WERI-Rb-1 (cell line): Measurements from ENCODE around the gene CGRRF1.

Experiments used
- DNase-seq: peaks from one replicate; pipeline ENCODE4 v3.0.0-alpha.2; 2020
- H3K27ac ChIP-seq: fragments of 250-450 bp; sonication (Bioruptor Pico); 2 replicates; pipeline ENCODE4 v1.5.1; 2020; ENCODE audit warnings: mild to moderate bottlenecking, moderate library complexity
- H3K27me3 ChIP-seq: fragments of 250-450 bp; sonication (Bioruptor Pico); 2 replicates; pipeline ENCODE4 v1.5.1; 2021; ENCODE audit warnings: mild to moderate bottlenecking, low read depth, moderate library complexity; ENCODE audit not compliant: insufficient read depth, severe bottlenecking
- H3K36me3 ChIP-seq: fragments of 250-450 bp; sonication (Bioruptor Pico); 2 replicates; pipeline ENCODE4 v1.5.1; 2020; ENCODE audit warnings: mild to moderate bottlenecking, moderate library complexity
- H3K4me3 ChIP-seq: 2 replicates; pipeline ENCODE4 v1.5.1; 2011; ENCODE audit warnings: low read depth, mild to moderate bottlenecking, control low read depth, low read length
- H3K9me3 ChIP-seq: fragments of 250-450 bp; sonication (Bioruptor Pico); 2 replicates; pipeline ENCODE4 v1.5.1; 2021; ENCODE audit warnings: mild to moderate bottlenecking, moderate library complexity; ENCODE audit not compliant: severe bottlenecking
- CTCF ChIP-seq: IDR thresholded peaks from 2 replicates; pipeline ENCODE4 v1.5.1; 2011; ENCODE audit warnings: low read depth, mild to moderate bottlenecking, control low read depth, inconsistent platforms, low read length

The CGRRF1 gene

GRCh38 chr14:54538055-54538454 lies 28.3 kb downstream of the CGRRF1 start:
- TF ChIP-seq CTCF: no peak
- no peaks in the 10 kb centered on the region for H3K9me3 ChIP-seq
- no peak overlapping the region for H3K4me3 ChIP-seq
- H3K27ac ChIP-seq: no peak overlapping the region
- H3K36me3 ChIP-seq: peaks cover 4% of the 10 kb centered on the region
- H3K27me3 ChIP-seq: no peaks in the 10 kb centered on the region
- DNase-seq: no peak

DNA sequence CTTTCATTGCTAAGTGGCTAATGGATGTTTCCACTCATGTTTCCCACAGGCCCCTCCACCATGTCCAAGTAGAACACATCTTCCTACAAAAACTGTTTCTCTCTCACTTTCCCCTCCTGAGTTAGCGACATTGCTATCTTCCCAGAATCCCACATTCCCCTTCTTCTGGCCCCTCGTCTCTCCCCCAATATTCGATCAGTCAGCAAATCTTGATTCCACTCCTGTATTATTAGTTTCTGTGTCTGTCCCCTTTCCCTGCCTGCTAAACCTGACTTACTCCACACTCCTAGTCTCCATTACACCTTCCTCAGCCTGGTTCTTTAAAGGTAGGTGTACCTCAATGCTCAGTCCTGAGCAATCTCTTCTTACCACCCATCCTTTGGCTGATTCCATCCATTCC lies 37.9 kb downstream of the CGRRF1 start:
- no peak for DNase-seq
- no peak for TF ChIP-seq CTCF
- H3K9me3 ChIP-seq: no peaks in the 10 kb centered on the region
- H3K4me3 ChIP-seq: no peak overlapping the region
- H3K27me3 ChIP-seq: no peaks in the 10 kb centered on the region
- H3K27ac ChIP-seq: no peak overlapping the region
- no peaks in the 10 kb centered on the region for H3K36me3 ChIP-seq

DNA sequence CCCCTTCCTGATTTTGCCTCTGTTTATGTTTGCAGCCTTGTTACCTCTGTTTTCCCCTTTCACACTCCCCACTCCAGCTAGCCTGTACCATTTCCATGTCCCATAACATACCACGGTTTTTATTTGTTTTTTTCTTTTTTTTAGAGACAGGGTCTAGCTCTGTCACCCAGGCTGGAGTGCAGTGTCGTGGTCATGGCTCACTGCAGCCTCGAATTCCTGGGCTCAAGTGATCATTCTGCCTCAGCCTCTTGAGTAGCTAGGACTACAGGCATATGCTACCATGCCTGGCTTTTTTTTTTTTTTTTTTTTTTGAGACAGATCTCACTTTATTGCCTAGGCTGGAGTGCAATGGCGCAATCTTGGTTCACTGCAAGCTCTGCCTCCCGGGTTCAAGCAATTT lies 38.8 kb downstream of the CGRRF1 start:
- no peak for DNase-seq
- no peak overlapping the region for H3K27ac ChIP-seq
- no peak overlapping the region for H3K4me3 ChIP-seq
- H3K9me3 ChIP-seq: no peaks in the 10 kb centered on the region
- TF ChIP-seq CTCF: no peak
- no peaks in the 10 kb centered on the region for H3K27me3 ChIP-seq
- no peaks in the 10 kb centered on the region for H3K36me3 ChIP-seq

- DNase-seq: no peak
- H3K36me3 ChIP-seq: no peaks in the 10 kb centered on the region
- no peaks in the 10 kb centered on the region for H3K9me3 ChIP-seq
- H3K4me3 ChIP-seq: no peak overlapping the region
- H3K27ac ChIP-seq: no peak overlapping the region
- no peaks in the 10 kb centered on the region for H3K27me3 ChIP-seq
- no peak for TF ChIP-seq CTCF
Observed at GRCh38 chr14:54549862-54550261, 40.2 kb downstream of the CGRRF1 start.

DNA sequence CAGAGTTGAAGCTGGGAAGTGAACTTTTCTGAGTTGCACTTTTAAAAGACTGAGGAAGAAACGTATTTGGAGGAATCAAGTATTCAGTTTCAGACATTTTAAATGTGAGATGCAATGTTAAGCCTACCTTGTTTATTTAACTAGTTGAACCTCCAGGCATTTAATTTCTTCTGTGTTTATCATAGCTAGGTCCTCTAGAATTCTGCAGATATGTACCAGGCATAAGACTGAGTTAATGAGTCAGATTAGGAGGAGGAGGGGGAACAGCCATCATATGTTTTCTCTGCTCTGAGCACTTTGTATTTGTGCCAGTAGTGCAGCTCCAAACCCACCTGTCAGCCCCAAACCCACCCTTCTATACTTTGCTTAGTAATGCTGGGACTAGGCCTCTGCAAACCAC lies 40.8 kb downstream of the CGRRF1 start:
- Histone ChIP-seq H3K27ac (no peak overlapping the region), H3K9me3 (no peaks in the 10 kb centered on the region), H3K4me3 (no peak overlapping the region), H3K36me3 (no peaks in the 10 kb centered on the region), H3K27me3 (no peaks in the 10 kb centered on the region)
- DNase-seq: no peak
- TF ChIP-seq CTCF: no peak

GRCh38 chr14:54554401-54554800 lies 44.7 kb downstream of the CGRRF1 start:
- peak; percentile 78 for DNase-seq
- no peaks in the 10 kb centered on the region for H3K9me3 ChIP-seq
- H3K36me3 ChIP-seq: no peaks in the 10 kb centered on the region
- H3K27me3 ChIP-seq: no peaks in the 10 kb centered on the region
- TF ChIP-seq CTCF: no peak
- H3K4me3 ChIP-seq: no peak overlapping the region
- H3K27ac ChIP-seq: peak overlapping the region; percentile 47
